ENCODE data around the gene FAM170A. TPM values are rescaled to one million over a fixed set of nuclear protein-coding genes. Genes with fewer than 3 reads are reported as not detected.

The FAM170A gene
- total RNA-seq, 1 experiment from 2014 or later = 0.39 TPM

DNA sequence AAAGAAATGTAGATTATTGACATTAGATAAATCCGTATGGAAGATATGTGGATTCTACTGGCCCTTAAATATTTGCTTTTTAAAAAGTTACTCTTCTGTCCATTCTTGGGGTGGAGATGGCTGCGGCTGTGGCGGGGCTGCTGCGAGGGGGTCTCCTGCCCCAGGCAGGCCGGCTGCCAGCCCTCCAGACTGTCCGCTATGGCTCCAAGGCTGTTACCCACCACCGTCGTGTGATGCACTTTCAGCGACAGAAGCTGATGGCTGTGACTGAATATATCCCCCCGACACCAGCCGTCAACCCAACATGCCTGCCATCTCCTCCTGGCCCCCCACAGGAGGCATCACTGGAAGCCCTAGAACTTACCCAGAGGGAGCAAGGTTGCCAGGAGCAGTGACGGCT, 50.7 kb downstream of the FAM170A start:
- no peaks in the 10 kb centered on the region for H4K20me1 ChIP-seq (ENCODE audit: insufficient read depth)
- no peaks in the 10 kb centered on the region for H3K9me3 ChIP-seq (ENCODE audit: control insufficient read depth in 1 of 2, insufficient read depth in 1 of 2, low read depth in 1 of 2, low read length in 2 of 2)
- H3K27me3 ChIP-seq (ENCODE audit: insufficient read depth, low read length) = no peaks in the 10 kb centered on the region
- no peaks in the 10 kb centered on the region for H3K4me1 ChIP-seq (ENCODE audit: control insufficient read depth in 1 of 2, insufficient read depth in 2 of 2, low read length in 2 of 2)
- no peak overlapping the region for H3K9ac ChIP-seq (ENCODE audit: low read length)
- CTCF ChIA-PET = no interaction called here
- no peaks in the 10 kb centered on the region for H3K9me2 ChIP-seq (ENCODE audit: insufficient read depth)
- DNase-seq (ENCODE audit: low read depth, low spot score) (no peak), ATAC-seq (no peak)
- H3K4me3 ChIP-seq (replicated peaks in 1 of 2; ENCODE audit: low read depth in 1 of 2, low read length in 2 of 2) = no peak overlapping the region
- H3K79me2 ChIP-seq (ENCODE audit: insufficient read depth, low read length) = no peaks in the 10 kb centered on the region
- no peak overlapping the region for H3K27ac ChIP-seq (ENCODE audit: low read depth, low read length)
- no peak overlapping the region for H3K4me2 ChIP-seq (ENCODE audit: low read length)
- TF ChIP-seq CEBPB (IDR thresholded peaks at IDR 0.05; ENCODE audit: low read depth) = no peak
- TF ChIP-seq, protein P1, sequence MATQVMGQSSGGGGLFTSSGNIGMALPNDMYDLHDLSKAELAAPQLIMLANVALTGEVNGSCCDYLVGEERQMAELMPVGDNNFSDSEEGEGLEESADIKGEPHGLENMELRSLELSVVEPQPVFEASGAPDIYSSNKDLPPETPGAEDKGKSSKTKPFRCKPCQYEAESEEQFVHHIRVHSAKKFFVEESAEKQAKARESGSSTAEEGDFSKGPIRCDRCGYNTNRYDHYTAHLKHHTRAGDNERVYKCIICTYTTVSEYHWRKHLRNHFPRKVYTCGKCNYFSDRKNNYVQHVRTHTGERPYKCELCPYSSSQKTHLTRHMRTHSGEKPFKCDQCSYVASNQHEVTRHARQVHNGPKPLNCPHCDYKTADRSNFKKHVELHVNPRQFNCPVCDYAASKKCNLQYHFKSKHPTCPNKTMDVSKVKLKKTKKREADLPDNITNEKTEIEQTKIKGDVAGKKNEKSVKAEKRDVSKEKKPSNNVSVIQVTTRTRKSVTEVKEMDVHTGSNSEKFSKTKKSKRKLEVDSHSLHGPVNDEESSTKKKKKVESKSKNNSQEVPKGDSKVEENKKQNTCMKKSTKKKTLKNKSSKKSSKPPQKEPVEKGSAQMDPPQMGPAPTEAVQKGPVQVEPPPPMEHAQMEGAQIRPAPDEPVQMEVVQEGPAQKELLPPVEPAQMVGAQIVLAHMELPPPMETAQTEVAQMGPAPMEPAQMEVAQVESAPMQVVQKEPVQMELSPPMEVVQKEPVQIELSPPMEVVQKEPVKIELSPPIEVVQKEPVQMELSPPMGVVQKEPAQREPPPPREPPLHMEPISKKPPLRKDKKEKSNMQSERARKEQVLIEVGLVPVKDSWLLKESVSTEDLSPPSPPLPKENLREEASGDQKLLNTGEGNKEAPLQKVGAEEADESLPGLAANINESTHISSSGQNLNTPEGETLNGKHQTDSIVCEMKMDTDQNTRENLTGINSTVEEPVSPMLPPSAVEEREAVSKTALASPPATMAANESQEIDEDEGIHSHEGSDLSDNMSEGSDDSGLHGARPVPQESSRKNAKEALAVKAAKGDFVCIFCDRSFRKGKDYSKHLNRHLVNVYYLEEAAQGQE (IDR thresholded peaks at IDR 0.05; ENCODE audit: low read depth) = no peak
- no peak for TF ChIP-seq JUND (IDR thresholded peaks at IDR 0.05)
- TF ChIP-seq, protein P2, sequence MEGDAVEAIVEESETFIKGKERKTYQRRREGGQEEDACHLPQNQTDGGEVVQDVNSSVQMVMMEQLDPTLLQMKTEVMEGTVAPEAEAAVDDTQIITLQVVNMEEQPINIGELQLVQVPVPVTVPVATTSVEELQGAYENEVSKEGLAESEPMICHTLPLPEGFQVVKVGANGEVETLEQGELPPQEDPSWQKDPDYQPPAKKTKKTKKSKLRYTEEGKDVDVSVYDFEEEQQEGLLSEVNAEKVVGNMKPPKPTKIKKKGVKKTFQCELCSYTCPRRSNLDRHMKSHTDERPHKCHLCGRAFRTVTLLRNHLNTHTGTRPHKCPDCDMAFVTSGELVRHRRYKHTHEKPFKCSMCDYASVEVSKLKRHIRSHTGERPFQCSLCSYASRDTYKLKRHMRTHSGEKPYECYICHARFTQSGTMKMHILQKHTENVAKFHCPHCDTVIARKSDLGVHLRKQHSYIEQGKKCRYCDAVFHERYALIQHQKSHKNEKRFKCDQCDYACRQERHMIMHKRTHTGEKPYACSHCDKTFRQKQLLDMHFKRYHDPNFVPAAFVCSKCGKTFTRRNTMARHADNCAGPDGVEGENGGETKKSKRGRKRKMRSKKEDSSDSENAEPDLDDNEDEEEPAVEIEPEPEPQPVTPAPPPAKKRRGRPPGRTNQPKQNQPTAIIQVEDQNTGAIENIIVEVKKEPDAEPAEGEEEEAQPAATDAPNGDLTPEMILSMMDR (IDR thresholded peaks at IDR 0.05 in 2 of 3, conservative IDR thresholded peaks at IDR 0.05 in 1 of 3; ENCODE audit: borderline replicate concordance in 1 of 3, insufficient read depth in 1 of 3, low read depth in 2 of 3, low read length in 2 of 3) = no peak
- no peak for TF ChIP-seq YY1 (IDR thresholded peaks at IDR 0.05; ENCODE audit: extremely low read depth, insufficient replicate concordance, low read depth, low read length)
- TF ChIP-seq SIN3A (IDR thresholded peaks at IDR 0.05; ENCODE audit: low read depth) = no peak
- BruUV-seq (replicated peaks) = no TSS peak
- no peak overlapping the region for H2AFZ ChIP-seq (ENCODE audit: low read depth, low read length, poor library complexity, severe bottlenecking)
- intact Hi-C loops (cut with micrococcal nuclease) = no loop called here
- POLR2A ChIA-PET = no interaction called here
- no peaks in the 10 kb centered on the region for H3K36me3 ChIP-seq (ENCODE audit: control insufficient read depth in 1 of 2, insufficient read depth in 2 of 2, low read length in 2 of 2)
- RAD21 ChIA-PET (ENCODE audit: low non-redundant PET in 1 of 2, low total read pairs in 2 of 2, uncharacterized antibody in 2 of 2, unreplicated experiment in 2 of 2) = no interaction called here
